COR-L47 (cell line): Measurements from ENCODE around the gene NEIL3.
A peak's percentile ranks its signal among the peaks of the same experiment; 100 is the strongest.

Experiments
- DNase-seq: peaks from one replicate; lab custom pipeline; 2025; lab: John Stamatoyannopoulos, UW

The NEIL3 gene, protein sequence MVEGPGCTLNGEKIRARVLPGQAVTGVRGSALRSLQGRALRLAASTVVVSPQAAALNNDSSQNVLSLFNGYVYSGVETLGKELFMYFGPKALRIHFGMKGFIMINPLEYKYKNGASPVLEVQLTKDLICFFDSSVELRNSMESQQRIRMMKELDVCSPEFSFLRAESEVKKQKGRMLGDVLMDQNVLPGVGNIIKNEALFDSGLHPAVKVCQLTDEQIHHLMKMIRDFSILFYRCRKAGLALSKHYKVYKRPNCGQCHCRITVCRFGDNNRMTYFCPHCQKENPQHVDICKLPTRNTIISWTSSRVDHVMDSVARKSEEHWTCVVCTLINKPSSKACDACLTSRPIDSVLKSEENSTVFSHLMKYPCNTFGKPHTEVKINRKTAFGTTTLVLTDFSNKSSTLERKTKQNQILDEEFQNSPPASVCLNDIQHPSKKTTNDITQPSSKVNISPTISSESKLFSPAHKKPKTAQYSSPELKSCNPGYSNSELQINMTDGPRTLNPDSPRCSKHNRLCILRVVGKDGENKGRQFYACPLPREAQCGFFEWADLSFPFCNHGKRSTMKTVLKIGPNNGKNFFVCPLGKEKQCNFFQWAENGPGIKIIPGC

GRCh38 chr4:177309522-177310371 lies at the start of gene NEIL3:
NEIL3 (plus strand) TSS chr4:177309874; CDS start chr4:177309954, 80 bp downstream.
- peak; percentile 91 for DNase-seq

DNA sequence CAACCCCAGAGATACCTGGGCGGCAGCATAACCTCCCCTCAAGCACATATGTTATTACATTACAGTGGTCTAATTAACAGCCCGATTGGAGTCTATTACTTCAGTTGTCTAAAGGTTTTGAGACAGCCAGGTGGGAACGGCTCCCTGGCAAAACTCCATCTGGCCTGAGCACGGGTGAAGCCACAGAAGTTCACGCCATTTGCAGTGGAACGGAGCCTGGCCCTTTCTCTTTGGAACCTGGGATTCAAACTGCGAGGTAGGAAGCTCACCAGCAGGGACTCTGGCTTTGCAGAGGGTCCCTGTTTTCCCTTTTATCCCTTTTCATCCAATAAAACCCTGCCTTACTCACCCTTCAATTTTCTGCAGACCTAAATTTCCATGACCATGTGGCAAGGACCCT lies 45.9 kb upstream of the NEIL3 start:
- DNase-seq, result no peak

GRCh38 chr4:177264788-177265422 lies 44.8 kb upstream of the NEIL3 start:
- no peak for DNase-seq

DNA sequence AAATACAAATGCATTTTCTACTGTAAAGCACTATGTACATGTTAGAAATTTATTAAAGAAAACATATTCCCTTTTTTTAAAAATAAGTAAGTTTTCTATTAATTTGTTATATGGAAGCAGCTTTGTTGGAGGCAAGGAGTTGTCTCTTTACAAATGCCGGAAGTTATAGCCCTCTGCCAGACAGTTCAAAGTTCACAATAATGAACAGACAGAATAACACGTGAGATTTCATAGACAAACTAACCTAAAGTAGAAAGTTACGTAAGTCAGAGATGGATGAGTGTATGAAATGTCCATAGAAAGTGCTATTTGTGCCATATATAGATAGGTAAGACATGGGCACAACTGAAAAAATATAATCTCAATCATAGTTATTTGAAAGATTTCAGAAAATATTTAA lies 43.9 kb upstream of the NEIL3 start:
- DNase-seq, result no peak

DNA sequence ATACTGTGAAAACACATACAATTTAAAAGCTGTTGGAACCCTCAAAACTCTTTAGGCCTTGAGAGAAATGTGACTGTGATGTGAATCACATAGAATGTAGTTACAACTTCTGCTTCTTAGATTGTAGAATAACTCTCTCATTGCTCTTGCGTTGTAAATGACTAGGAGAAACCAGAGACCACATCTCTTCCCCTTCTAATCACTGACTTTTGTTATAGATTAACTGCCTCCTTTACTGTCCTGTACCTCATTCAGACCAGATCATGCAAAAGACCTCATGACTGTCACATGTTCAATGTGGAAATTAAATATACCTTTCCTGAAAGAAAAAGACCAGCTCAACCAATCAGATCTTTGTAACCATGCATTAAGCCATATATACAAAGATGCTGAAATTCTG lies 43.2 kb upstream of the NEIL3 start:
- no peak for DNase-seq

DNA sequence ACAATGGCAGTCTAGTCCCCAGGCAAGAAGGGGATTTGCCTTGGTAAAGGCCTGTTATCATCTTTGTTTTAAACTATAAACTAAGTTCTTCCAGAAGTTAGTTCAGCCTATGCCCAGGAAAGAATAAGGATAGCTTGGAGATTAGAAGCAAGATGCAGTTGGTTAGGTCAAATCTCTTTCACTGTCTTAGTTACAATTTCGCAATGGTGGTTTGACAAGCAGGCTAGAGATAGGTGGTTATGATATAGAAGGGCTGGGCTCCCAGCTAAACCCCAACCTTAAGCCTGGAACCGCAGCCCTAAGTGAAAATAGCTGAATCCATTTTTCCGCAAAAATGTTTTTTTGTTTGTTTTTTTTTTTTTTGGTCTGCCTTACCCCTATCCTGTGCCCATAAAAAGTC lies 41.8 kb upstream of the NEIL3 start:
- DNase-seq, result no peak

GRCh38 chr4:177271091-177271490 lies 38.6 kb upstream of the NEIL3 start:
- no peak for DNase-seq

- DNase-seq, result no peak
Measured at GRCh38 chr4:177271915-177272766, 37.5 kb upstream of the NEIL3 start.

GRCh38 chr4:177275999-177276398 lies 33.7 kb upstream of the NEIL3 start:
- DNase-seq, result no peak

- no peak for DNase-seq
Measured at GRCh38 chr4:177281351-177281909, 28.2 kb upstream of the NEIL3 start.

DNA sequence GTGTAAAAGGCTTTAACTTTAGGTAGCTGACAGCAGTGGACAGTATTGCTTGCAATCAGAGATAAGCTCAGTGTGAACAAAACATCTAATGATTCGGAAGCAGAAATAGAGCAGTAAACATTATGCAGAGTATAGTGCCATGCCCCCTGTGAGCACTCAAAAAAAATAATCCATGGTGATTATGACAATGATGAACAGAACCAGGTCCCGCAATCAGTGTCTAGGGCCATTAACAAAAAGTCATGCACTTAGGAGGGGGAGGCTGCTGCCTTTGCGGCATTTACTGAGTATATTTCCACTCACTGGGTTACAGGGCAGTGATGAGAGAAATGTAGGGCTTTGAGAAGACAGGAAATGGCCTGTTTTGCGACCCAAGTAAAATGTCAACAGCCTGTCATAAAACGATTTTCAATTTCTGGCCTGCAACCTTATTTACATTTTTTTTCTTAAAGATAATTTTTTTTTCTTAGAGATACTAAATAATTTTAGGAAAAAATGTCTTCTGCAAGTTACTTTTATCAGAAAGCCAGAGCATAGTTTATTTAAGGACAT lies 27.3 kb upstream of the NEIL3 start:
- no peak for DNase-seq

DNA sequence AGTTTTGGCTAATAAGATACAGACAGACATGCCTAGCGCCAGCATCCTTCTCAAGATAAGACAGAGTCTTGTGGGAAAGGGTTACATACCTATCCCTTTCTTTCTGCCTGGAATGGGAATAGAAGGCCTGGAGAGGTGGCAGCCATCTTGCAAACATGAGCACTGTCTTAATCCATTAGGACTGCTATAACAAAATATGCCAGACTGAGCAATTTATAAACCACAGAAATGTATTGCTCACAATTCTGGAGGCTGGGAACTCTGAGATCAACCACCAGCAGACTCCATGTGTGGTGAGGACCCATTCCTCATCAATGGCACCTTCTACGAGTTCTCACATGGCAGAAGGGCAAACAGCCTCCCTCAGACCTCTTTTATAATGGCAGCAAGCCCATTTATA lies 26.5 kb upstream of the NEIL3 start:
- no peak for DNase-seq

GRCh38 chr4:177285953-177286352 lies 23.7 kb upstream of the NEIL3 start:
- DNase-seq, result no peak

DNA sequence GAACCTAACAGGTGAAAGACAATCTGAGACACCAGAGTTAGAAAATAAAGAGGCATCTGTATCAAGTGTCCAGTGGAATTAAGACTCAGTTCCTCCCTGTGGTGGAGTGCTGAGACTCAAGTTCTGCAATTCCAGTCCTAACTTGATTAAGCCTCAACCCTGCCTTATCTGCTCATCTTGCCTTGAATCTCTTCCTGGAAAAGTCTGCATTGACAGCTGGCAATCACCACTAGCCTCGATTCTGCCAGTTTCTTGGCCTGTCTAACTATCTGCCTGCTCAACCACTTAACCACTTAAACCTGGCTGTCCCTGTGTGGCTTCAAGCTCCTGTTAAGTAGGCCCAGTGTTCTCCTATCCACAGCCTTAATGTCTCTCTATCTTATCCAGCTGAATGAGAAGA lies 22.4 kb upstream of the NEIL3 start:
- DNase-seq, result no peak

- DNase-seq, result no peak
Measured at GRCh38 chr4:177288335-177288734, 21.3 kb upstream of the NEIL3 start.

GRCh38 chr4:177290780-177291179 lies 18.9 kb upstream of the NEIL3 start:
- no peak for DNase-seq

- no peak for DNase-seq
Measured at GRCh38 chr4:177292171-177292570, 17.5 kb upstream of the NEIL3 start.

DNA sequence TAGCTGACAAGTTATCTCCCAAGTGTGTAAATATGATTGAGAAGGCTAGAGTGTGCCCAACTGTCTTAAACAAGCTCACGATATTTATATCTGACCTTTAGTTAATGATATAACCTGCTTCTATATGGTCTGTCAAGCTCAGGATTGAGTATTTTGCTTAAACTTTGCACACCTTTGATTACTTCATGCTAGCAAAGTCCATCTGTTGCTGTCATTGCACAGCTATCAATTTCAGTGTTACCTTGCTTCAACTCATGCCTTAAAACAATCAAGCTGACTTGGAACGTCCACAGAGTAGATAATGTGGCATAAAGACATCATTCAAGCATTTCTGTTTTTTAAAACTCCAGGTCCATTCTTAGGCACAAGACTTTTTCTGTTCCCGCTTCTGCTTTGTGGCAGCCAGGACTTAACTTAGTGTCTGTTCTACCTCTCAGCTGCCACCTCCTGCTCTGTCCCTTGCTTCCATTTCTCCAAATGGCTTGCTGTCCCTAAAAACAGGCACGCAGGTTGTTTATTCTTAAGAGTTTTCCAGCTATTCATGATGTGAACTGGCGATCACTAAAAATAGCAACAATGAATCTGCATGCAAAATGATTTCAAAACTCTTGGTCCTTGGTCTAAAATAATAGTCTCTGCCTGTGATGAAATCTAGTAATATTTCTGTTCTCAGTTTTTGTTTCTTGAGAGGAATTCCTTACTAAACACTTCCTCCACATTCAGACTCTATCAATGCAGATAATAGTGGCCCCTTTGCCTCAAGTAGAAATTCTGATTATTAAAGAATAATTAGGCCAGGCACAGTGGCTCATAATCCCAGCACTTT lies 16.3 kb upstream of the NEIL3 start:
- DNase-seq, result no peak

- DNase-seq, result no peak
Measured at GRCh38 chr4:177297785-177298391, 11.8 kb upstream of the NEIL3 start.
